Loucy (cell line): Measurements from ENCODE around the gene CASP7.

Experiments used
- EZH2phosphoT487 ChIP-seq: fragments of 200-600 bp; IDR thresholded peaks from 2 replicates; pipeline ENCODE4 v1.6.1; 2018; ENCODE audit warnings: antibody characterized with exemption, mild to moderate bottlenecking, moderate library complexity, borderline replicate concordance
- TF ChIP-seq, protein P1 (sequence below): fragments of 200-600 bp; sonication (generic); conservative IDR thresholded peaks from 2 replicates; pipeline ENCODE4 v1.5.1; 2014; ENCODE audit warnings: mild to moderate bottlenecking, antibody characterized with exemption, low read length

DNA sequence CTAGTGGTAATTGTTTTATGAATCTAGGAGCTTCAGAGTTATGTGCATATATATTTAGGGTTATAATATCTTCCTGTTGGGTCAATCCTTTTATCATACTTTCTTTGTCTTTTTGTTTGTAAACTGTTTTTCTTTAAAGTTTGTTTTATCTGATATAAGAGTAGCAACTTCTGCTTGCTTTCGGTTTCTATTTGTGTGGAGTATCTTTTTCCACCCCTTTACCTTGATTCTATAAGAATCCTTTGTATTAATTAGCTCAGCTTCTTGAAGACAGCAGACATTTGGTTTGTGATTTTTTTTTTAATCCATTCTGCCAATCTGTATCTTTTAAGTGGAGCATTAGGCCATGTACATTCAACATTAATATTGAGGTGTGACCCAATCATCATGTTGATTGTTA lies 9.3 kb downstream of the CASP7 start:
- TF ChIP-seq, protein P1, sequence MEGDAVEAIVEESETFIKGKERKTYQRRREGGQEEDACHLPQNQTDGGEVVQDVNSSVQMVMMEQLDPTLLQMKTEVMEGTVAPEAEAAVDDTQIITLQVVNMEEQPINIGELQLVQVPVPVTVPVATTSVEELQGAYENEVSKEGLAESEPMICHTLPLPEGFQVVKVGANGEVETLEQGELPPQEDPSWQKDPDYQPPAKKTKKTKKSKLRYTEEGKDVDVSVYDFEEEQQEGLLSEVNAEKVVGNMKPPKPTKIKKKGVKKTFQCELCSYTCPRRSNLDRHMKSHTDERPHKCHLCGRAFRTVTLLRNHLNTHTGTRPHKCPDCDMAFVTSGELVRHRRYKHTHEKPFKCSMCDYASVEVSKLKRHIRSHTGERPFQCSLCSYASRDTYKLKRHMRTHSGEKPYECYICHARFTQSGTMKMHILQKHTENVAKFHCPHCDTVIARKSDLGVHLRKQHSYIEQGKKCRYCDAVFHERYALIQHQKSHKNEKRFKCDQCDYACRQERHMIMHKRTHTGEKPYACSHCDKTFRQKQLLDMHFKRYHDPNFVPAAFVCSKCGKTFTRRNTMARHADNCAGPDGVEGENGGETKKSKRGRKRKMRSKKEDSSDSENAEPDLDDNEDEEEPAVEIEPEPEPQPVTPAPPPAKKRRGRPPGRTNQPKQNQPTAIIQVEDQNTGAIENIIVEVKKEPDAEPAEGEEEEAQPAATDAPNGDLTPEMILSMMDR = no peak
- no peak for TF ChIP-seq EZH2phosphoT487
